Fibroblast of mammary gland (primary cell): ENCODE results near the gene OXT.

Experiments used
- DNase-seq: peaks from one replicate; pipeline ENCODE4 v3.0.0-alpha.2; 2010; ENCODE audit warnings: low read depth
- H3K4me3 ChIP-seq: 2 replicates; pipeline ENCODE4 v1.5.1; 2011; ENCODE audit warnings: low read depth, mild to moderate bottlenecking, low read length, moderate library complexity; ENCODE audit not compliant: control insufficient read depth
- TF ChIP-seq, protein P1 (sequence below): conservative IDR thresholded peaks from 2 replicates; pipeline ENCODE4 v1.5.1; 2011; ENCODE audit warnings: low read depth, low read length, inconsistent platforms; ENCODE audit not compliant: control insufficient read depth, insufficient read depth

Gene OXT

DNA sequence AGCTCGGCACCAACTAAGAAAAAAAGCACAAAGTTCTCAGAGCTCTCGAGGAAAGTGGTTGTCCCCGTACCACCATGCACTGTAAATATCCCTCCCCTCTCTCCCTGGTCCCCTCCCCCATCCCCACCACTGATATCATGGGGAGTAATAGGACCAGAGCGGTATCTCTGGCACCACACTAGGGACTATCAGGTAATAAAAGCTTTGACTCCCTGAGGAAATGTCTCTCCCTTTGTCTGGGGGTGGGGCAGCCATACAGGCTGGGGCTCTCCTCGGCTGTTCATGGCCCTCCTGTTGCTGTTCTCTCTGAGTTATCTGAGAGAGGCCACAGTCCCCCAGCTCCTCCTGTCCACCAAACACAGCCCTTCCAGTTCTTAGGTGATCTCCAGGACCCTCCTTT lies 33.0 kb upstream of the OXT start:
- H3K4me3 ChIP-seq = no peak overlapping the region
- TF ChIP-seq, protein P1, sequence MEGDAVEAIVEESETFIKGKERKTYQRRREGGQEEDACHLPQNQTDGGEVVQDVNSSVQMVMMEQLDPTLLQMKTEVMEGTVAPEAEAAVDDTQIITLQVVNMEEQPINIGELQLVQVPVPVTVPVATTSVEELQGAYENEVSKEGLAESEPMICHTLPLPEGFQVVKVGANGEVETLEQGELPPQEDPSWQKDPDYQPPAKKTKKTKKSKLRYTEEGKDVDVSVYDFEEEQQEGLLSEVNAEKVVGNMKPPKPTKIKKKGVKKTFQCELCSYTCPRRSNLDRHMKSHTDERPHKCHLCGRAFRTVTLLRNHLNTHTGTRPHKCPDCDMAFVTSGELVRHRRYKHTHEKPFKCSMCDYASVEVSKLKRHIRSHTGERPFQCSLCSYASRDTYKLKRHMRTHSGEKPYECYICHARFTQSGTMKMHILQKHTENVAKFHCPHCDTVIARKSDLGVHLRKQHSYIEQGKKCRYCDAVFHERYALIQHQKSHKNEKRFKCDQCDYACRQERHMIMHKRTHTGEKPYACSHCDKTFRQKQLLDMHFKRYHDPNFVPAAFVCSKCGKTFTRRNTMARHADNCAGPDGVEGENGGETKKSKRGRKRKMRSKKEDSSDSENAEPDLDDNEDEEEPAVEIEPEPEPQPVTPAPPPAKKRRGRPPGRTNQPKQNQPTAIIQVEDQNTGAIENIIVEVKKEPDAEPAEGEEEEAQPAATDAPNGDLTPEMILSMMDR = no peak

DNA sequence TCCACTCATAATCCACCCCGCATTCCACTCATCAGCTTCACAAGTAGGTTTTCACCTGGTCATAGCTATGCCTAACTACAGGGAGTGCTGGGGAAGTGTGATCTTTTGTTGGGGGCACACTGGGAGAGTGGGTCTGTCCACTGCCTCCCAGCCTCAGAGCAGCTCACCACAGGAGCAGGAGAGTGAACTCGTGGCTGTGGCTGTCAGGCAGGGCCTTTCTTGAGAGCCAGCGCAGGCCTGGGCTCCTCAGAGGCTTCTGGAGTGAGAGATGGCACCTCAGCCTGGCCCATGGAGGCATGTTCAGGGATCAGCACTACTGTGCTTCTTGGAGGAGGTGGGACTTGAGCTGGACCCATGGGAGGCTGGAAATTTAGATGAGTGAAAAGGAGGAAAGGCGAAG lies 32.0 kb upstream of the OXT start:
- TF ChIP-seq, protein P1 = no peak
- DNase-seq = no peak

More for the DNA sequence above, 33.0 kb upstream of the OXT start:
- DNase-seq = no peak

DNA sequence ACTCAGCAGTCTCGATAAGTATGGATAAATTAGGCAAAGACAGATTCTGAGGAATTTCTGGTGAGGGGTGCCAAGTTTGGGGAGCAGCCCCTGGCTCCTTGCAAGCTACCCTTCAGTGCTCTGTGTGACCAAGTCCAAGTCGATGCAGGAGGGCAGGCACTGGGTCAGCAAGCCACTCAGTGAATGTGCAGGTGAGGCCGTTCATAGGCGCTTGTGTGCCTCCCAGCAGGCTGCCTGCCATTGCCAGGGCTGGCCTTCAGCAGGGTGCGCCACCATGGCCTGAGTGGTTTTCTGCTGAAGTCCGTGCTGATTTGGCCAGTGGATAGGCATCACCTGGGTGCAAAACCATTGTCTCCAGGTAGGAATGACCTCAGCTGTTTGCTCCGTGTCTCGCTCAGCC lies 31.3 kb upstream of the OXT start:
- TF ChIP-seq, protein P1 = no peak
- no peak overlapping the region for H3K4me3 ChIP-seq
- DNase-seq = no peak

More for the DNA sequence above, 32.0 kb upstream of the OXT start:
- no peak overlapping the region for H3K4me3 ChIP-seq

DNA sequence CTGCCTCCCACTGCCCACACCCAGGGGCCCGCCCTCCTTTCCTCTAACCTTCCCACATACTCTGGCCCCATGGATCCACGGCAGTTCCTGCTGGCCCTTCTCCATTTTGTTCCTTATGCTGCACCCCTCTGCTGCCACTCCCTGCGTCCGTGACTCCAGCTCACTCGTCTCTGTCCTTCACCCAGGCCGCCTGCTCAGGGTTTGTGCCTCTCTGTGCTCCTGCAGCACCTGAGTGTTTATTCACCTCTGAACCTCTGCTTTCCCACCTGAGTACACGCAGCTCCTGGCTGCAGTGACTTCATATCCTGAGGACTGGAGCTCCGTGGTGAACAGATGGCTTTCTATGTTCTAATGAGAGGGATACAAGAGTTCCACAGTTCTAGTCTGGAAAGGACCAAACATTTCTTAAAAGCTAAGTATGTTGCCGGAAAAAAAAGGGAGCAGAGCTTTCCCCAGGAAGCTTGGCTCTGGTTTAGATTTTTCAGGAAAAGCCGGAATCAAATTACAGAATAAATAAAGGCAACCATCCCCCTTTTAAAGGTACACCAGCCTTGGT lies 29.5 kb upstream of the OXT start:
- TF ChIP-seq, protein P1 = no peak
- DNase-seq = peak; percentile 27
- no peak overlapping the region for H3K4me3 ChIP-seq

DNA sequence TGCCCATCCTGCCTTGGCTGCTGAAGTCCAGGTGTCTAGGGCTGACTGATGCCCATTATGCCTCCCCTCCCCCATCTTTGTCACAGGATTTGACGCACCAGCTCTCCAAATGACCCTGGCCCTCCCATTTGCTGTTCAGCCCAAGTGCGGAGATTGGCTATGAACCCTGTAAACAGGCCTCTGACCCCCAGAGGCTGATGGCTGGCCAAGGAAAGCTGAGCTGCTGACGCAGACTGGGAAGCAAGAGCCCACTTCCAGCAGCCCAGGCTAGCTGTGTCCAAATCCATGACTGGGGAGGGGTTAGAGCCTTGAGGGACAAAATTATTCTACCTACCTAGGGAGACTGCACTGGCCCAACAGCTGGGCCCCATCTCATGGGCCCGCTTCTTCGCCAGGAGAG lies 28.8 kb upstream of the OXT start:
- DNase-seq = peak; percentile 28
- no peak overlapping the region for H3K4me3 ChIP-seq
- TF ChIP-seq, protein P1 = no peak

DNA sequence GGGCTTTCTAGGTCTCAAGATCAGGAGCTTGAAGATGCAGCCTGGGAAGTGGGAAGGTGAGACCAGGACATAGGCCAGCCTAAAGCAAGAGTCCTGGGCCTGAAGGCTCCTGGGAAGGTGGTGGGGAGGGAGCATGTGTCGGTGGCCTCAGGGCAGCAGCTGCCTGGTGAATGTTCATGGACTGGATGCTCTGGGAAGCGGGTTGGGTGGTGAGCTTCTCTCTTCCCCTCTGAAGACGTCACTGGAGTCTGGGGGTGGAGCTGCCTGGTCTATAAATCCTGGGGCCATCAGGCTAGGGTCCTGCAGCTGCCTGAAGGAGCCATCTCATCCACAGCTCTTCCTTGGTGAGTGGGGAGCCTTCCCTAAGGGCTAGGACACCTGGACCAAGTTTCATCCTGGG lies 28.1 kb upstream of the OXT start, which contains the start of gene GNRH2:
TSS of gene GNRH2 (plus strand) at position 301 of the 400 bp plus-strand sequence. CDS start 793 bp downstream, outside the sequence.
- TF ChIP-seq, protein P1 = no peak
- no peak for DNase-seq
- H3K4me3 ChIP-seq = no peak within 1 kb of the TSS
